ENCODE measurements around the gene IDUA. TPM values are rescaled to one million over a fixed set of nuclear protein-coding genes. Genes with fewer than 3 reads are reported as not detected.

Gene IDUA
- total RNA-seq, 1 donor from 2014 or later = 2.6 TPM

- peaks cover 2% of the 10 kb centered on the region for H3K36me3 ChIP-seq (ENCODE audit: control insufficient read depth, insufficient read depth, low read length)
- FAIRE-seq (no peak), DNase-seq (ENCODE audit: low read depth) (no peak)
- H3K4me3 ChIP-seq (ENCODE audit: low read depth, low read length) = peak overlapping the region; percentile 43
- TF ChIP-seq CTCF (IDR thresholded peaks at IDR 0.05; ENCODE audit: insufficient read depth, low read length, severe bottlenecking) = no peak
- peaks cover 9% of the 10 kb centered on the region for H3K27me3 ChIP-seq (ENCODE audit: control insufficient read depth, insufficient read depth, low read length)
These were observed 25.3 kb downstream of the IDUA start for GRCh38 chr4:1012034-1012739.

GRCh38 chr4:1013225-1014073 is 26.6 kb downstream of the IDUA start:
- TF ChIP-seq CTCF (IDR thresholded peaks at IDR 0.05; ENCODE audit: insufficient read depth, low read length, severe bottlenecking) = no peak
- no peak overlapping the region for H3K4me3 ChIP-seq (ENCODE audit: low read depth, low read length)
- no peak for DNase-seq (ENCODE audit: low read depth)
- no peak for FAIRE-seq
- H3K36me3 ChIP-seq (ENCODE audit: control insufficient read depth, insufficient read depth, low read length) = peaks cover 2% of the 10 kb centered on the region
- peaks cover 7% of the 10 kb centered on the region for H3K27me3 ChIP-seq (ENCODE audit: control insufficient read depth, insufficient read depth, low read length)

GRCh38 chr4:1014291-1015167 is 27.7 kb downstream of the IDUA start:
- FAIRE-seq = no peak

GRCh38 chr4:1015179-1015578 is 28.3 kb downstream of the IDUA start:
- no peak for FAIRE-seq

More at GRCh38 chr4:1014291-1015167, 27.7 kb downstream of the IDUA start:
- Histone ChIP-seq H3K36me3 (ENCODE audit: control insufficient read depth, insufficient read depth, low read length) (peaks cover 2% of the 10 kb centered on the region), H3K27me3 (ENCODE audit: control insufficient read depth, insufficient read depth, low read length) (no peaks in the 10 kb centered on the region), H3K4me3 (ENCODE audit: low read depth, low read length) (no peak overlapping the region)
- no peak for DNase-seq (ENCODE audit: low read depth)
- TF ChIP-seq CTCF (IDR thresholded peaks at IDR 0.05; ENCODE audit: insufficient read depth, low read length, severe bottlenecking) = no peak

More at GRCh38 chr4:1015179-1015578, 28.3 kb downstream of the IDUA start:
- Histone ChIP-seq H3K4me3 (ENCODE audit: low read depth, low read length) (no peak overlapping the region), H3K36me3 (ENCODE audit: control insufficient read depth, insufficient read depth, low read length) (peaks cover 2% of the 10 kb centered on the region), H3K27me3 (ENCODE audit: control insufficient read depth, insufficient read depth, low read length) (no peaks in the 10 kb centered on the region)
- no peak for DNase-seq (ENCODE audit: low read depth)
- no peak for TF ChIP-seq CTCF (IDR thresholded peaks at IDR 0.05; ENCODE audit: insufficient read depth, low read length, severe bottlenecking)

Data from bronchial epithelial cell (primary cell).